Measurements from ENCODE around the gene RAB7B.
"Not testable (repeated sequence)": the region's sequence is repeated elsewhere in the genome, so short reads cannot be mapped to it uniquely, and the experiment has no call there.

Gene RAB7B

DNA sequence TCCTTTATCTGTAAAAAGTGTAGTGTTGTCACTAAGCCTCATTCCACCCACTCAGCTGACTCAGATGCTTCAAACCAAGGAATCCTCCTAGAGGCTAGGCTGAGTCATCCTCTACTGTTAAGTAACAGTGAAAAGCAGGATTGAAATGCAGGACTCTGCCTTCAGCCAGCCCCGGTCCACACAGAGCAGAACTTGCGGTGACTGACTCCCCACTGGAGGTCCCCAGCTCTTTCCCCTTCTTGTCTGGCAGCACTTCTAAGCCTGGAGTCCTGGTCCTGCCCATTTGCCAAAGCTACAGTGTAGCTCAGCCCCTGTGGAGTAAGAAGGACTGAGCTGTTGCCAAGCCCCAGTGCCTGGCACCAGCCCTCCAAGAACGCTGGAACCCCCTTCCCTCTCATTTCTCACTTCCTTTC is 1.7 kb downstream of the RAB7B start:
- in situ Hi-C loops (cut with HindIII; ENCODE audit: low pct_unique_long_range_greater_than_20kb, low sequenced_read_pairs) = no loop called here
- no peak for TF ChIP-seq JUND (IDR thresholded peaks at IDR 0.05; ENCODE audit: low read depth)
- DNase-seq (ENCODE audit: low read depth in 1 of 2, low spot score in 1 of 2) = peak in 1 of 2 experiments; percentile 37

DNA sequence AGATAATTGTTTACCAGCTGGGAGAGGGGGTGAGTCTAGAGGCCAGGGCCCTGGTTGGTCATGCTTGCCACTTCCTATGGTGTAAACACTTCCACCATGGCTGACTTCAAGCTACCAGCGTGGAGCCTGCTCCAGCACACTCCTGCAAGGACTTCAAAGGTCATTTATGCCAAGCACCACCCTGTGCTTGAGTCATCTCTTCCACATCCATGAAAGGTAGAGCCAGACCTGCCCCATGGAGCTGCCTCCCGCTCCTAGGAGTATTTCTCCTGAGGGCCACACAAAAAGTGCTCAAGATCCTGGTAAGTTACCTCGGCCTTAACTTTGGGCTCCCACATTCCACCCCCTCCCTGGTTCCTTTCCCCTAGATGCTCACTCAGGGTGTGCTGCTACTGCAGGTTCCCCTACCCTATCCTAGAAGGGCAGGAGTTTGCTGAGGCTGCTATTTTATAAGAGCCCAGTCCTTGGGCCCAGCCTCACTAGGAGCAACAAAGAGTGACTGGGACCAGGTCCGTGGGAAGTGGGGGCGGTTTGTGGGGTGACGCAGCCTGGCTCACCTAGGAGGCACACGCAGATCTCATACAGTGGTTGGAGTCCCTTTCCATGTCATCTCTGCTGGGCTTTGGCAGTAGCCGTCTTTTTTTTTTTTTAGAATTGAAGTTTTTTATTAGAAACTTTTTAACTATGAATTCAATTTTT is 2.4 kb downstream of the RAB7B start:
- no peak for DNase-seq (ENCODE audit: low read depth in 1 of 2, low spot score in 1 of 2)
- in situ Hi-C loops (cut with HindIII; ENCODE audit: low pct_unique_long_range_greater_than_20kb, low sequenced_read_pairs) = no loop called here
- no peak for TF ChIP-seq JUND (IDR thresholded peaks at IDR 0.05; ENCODE audit: low read depth)

DNA sequence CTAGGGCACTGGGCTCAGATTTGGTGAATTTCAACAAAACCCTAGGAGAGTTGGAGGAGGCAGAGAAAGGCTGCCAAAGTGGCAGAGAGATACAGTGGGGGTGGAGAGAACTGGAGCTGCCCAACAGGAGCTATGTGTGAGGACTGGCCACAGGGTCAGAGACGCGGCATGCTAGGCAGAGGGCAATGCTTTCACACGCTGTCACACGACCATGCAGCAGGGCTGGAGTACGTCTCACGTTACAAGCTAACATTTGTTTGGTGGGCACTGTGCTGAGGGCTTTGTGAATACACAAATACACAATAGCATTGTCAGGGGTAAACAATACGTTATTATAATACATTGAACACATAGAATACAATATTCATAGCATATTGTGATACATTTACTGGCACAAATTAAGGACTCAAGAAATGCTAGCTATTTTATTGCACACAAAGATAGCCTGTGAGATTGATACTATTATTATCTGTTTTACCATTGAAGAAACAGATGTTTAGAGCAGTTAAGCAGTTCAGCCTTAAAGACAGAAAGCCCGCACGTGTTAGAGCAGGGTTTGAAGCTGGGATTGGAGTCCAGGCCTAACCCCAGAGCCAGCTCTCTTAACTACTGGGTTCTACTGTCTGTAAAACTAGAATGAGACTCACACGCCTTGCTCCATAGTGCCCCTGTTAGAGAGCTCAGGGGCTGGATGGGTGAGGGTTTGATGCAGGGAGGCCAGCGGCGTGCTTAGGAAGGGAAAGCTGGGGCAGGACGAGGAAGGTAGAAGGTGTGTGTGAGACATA is 4.5 kb downstream of the RAB7B start:
- in situ Hi-C loops (cut with HindIII; ENCODE audit: low pct_unique_long_range_greater_than_20kb, low sequenced_read_pairs) = no loop called here
- TF ChIP-seq JUND (IDR thresholded peaks at IDR 0.05; ENCODE audit: low read depth) = no peak

DNA sequence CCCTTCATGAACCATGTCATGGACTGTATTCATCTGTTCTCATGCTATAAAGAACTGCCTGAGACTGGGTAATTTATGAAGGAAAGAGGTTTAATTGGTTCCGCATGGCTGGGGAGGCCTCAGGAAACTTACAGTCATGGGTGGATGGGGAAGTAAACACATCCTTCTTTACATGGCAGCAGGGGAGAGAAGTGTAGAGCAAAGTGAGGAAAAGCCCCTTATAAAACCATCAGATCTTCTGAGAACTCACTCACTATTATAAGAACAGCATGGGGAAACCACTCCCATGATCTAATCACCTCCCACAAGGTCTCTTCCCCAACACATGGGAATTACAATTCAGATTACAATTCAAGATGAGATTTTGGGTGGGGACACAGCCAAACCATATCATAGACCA is 6.6 kb downstream of the RAB7B start:
- in situ Hi-C loops (cut with HindIII; ENCODE audit: low pct_unique_long_range_greater_than_20kb, low sequenced_read_pairs); DNase-seq (ENCODE audit: low read depth in 1 of 2, low spot score in 1 of 2): not testable (repeated sequence)

More for the DNA sequence above, 4.5 kb downstream of the RAB7B start:
- DNase-seq (ENCODE audit: low read depth in 1 of 2, low spot score in 1 of 2) = no peak

DNA sequence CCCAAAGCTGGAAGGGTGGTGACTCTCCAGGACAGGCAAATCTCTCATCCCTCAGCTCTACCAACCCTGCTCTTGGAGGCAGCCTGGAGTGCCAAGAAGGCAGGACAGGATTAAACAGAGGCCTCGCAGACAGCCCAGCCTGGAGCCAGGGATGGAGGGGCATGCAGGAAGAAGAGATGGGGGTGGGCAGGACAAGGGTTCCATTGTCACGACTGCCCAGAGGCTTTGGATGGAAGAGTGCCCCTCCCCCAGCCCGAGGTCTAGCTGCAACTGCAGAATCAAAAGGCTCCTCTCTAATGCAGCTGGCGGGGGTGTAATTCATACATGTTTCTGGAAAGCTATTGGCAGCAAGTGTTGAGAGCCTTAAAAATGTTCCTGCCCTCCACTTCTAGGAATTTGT is 8.8 kb downstream of the RAB7B start:
- no peak for TF ChIP-seq JUND (IDR thresholded peaks at IDR 0.05; ENCODE audit: low read depth)
- in situ Hi-C loops (cut with HindIII; ENCODE audit: low pct_unique_long_range_greater_than_20kb, low sequenced_read_pairs) = no loop called here
- no peak for DNase-seq (ENCODE audit: low read depth in 1 of 2, low spot score in 1 of 2)

DNA sequence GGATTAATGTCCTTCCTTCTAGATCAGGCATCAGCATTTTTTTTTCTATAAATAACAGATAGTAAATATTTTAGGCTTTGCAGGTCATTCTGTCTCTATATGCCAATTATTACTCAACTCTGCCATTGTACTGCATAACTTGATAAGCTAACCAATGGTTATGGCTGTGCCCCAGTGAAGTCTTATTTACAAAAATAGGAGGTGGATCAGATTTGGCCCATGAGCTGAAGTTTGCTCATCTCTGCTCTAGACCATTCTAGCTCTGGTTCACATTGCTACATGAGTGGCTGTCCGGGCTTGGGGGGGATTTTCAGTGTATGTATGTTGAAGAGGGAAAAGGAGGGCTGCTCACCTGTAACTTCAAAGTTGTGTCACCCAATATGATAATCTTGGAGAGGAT is 10.1 kb downstream of the RAB7B start:
- in situ Hi-C loops (cut with HindIII; ENCODE audit: low pct_unique_long_range_greater_than_20kb, low sequenced_read_pairs) = no loop called here

DNA sequence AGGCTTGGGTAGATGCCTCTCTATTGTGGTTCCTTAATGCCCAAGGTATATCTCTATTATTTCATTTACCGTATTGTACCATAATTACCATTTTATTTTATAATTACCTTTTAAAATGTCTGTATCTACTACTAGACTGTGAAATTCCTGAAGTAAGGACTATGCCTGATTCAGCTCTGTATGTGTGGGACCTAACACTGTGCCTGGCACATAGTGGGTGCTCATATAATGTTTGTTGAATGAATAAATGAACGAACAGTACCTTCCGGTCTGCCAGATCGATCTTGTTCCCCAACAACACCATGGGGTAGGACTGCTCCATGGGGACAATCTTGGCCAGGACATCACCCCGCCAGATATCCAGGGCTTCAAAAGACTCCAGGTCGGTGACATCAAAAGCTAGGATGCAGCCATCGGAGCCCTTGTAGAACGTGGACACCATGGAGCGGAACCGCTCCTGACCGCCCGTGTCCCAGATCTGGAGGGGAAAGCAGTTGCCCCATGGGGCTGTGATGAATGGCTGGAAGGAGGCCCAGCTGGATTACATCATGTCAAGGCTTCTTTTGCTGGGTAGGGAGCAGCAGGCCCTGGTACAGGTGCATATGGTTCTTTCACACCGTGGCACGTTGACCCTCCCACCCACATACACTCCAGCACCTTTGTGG is 10.8 kb downstream of the RAB7B start:
- in situ Hi-C loops (cut with HindIII; ENCODE audit: low pct_unique_long_range_greater_than_20kb, low sequenced_read_pairs) = no loop called here
- no peak for TF ChIP-seq JUND (IDR thresholded peaks at IDR 0.05; ENCODE audit: low read depth)
- DNase-seq (ENCODE audit: low read depth in 1 of 2, low spot score in 1 of 2) = no peak

More for the DNA sequence above, 10.1 kb downstream of the RAB7B start:
- no peak for DNase-seq (ENCODE audit: low read depth in 1 of 2, low spot score in 1 of 2)
- TF ChIP-seq JUND (IDR thresholded peaks at IDR 0.05; ENCODE audit: low read depth) = no peak

DNA sequence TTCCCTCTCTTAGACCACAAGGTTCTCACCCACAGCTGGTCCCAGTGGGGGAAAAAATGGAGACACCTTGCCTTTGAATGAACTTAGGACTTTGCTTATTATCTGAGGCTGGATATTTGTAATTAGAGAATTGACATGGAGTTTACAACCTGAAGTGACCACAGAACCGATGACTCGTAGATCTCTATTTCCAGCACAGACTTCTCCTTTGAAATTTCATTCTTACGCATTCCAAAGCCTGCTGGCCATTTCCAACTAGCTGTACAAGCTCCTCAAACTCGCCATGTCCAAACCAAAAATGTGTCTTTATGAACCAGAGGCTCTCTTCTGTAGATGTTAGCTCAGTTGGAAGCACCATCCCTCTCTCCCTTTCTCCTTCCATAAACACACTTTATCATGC is 12.0 kb downstream of the RAB7B start:
- in situ Hi-C loops (cut with HindIII; ENCODE audit: low pct_unique_long_range_greater_than_20kb, low sequenced_read_pairs) = no loop called here
- DNase-seq (ENCODE audit: low read depth in 1 of 2, low spot score in 1 of 2) = no peak
- TF ChIP-seq JUND (IDR thresholded peaks at IDR 0.05; ENCODE audit: low read depth) = no peak

DNA sequence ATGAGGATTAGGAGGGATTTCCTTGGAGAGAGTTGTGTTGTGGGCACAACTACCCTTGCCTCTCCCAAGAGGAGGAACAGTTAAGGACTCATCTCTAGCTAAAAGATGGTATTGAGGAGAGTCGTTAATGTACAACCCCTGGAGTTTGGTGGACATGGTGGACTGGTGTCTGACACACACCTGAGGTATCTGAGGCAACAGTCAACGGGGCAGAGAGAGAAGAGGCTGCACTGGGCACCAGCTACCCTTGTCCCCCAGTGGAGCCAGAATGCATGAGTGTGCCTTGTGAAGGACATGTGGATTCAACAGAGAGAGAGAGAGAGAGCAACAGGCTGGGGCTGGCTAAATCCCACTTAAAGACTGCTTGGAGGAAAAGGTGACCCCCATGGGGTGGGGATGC is 13.0 kb downstream of the RAB7B start:
- in situ Hi-C loops (cut with HindIII; ENCODE audit: low pct_unique_long_range_greater_than_20kb, low sequenced_read_pairs) = no loop called here
- DNase-seq (ENCODE audit: low read depth in 1 of 2, low spot score in 1 of 2) = no peak
- TF ChIP-seq JUND (IDR thresholded peaks at IDR 0.05; ENCODE audit: low read depth) = no peak

DNA sequence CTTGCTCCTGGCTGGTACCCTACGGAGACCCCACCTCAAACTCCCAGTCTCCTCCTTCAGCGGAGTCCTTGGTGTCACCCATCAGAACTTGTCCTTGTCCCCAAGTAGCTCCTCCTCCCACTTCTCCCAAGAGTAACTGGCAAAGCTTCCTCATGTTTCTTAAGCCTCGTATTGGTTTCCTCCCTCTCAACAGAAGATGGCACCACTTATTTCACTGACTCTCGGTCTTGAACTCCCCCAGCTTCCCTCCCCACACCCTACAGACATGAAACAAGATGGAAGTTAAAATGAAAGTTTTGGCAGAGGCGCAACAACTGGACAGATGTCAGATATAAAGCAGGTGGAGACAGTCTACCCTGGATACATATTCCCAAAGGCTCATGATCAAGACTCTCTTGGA is 13.4 kb downstream of the RAB7B start:
- in situ Hi-C loops (cut with HindIII; ENCODE audit: low pct_unique_long_range_greater_than_20kb, low sequenced_read_pairs) = no loop called here
- no peak for DNase-seq (ENCODE audit: low read depth in 1 of 2, low spot score in 1 of 2)
- TF ChIP-seq JUND (IDR thresholded peaks at IDR 0.05; ENCODE audit: low read depth) = no peak

DNA sequence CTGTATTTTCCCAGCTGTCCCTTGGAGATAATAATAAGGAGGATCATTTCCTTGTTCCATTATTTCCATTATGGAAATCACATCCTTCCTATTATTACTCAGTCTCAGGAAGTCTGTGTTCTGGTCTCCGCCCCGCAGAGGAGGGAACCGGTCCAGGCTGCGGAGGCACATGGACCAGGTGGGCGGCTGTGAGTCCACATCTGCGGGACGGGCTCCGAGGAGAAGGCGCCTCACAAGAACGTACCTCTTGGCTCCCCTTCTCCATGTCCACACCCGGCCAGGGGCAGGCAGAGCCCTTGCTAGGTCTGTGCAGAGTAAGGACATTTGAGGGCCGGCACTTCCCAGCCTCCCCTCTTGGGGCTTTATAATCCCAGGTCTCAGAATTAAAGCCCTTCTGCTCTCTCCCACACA is 14.6 kb downstream of the RAB7B start:
- in situ Hi-C loops (cut with HindIII; ENCODE audit: low pct_unique_long_range_greater_than_20kb, low sequenced_read_pairs) = no loop called here
- DNase-seq (ENCODE audit: low read depth in 1 of 2, low spot score in 1 of 2) = no peak
- TF ChIP-seq JUND (IDR thresholded peaks at IDR 0.05; ENCODE audit: low read depth) = no peak

DNA sequence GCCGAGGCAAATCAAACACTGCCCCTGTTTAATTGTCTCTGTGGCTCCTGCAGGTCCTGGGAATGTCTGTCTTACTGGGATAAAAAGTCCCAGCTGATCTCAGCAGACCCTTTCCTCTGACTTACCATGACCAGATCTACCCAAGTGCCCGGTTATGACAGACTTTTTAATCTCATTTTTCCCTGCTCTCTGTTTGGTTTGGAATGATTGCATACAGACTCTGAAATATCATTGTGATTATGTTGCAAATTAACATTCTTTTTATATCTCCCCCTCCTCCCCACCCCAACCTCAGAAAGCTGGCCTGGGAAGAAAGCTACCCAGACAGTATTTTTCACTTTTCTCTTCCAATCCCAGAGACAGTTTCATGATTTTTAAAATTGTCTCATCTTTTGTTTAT is 16.3 kb downstream of the RAB7B start:
- in situ Hi-C loops (cut with HindIII; ENCODE audit: low pct_unique_long_range_greater_than_20kb, low sequenced_read_pairs) = no loop called here
- DNase-seq (ENCODE audit: low read depth in 1 of 2, low spot score in 1 of 2) = no peak
- no peak for TF ChIP-seq JUND (IDR thresholded peaks at IDR 0.05; ENCODE audit: low read depth)

DNA sequence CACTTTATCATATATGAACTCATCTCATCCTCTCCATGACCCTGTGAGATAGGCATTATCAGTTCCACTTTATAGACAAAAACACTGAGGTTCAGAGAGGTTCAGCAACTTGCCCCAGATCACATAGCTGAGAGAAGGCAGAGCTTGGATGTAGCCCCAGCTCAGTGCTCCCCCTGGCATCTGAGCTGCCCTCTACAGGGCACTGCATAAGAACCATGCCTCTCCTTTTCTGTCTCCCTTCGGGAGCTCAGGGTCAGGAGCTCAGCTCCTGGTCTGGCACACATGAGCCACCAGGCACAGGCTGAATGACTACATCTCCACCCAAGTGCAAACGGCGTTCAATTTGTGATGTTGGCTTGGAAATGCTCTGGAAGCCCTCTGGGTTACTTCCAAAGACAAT is 16.9 kb downstream of the RAB7B start:
- no peak for TF ChIP-seq JUND (IDR thresholded peaks at IDR 0.05; ENCODE audit: low read depth)
- in situ Hi-C loops (cut with HindIII; ENCODE audit: low pct_unique_long_range_greater_than_20kb, low sequenced_read_pairs) = no loop called here
- DNase-seq (ENCODE audit: low read depth in 1 of 2, low spot score in 1 of 2) = peak in 1 of 2 experiments; percentile 53
